A673 (cell line): ENCODE results near the gene MEGF10.

Experiments
- CTCF ChIP-seq: fragments of 300-800, 200-600 bp; sonication (generic); conservative IDR thresholded peaks from 2 replicates; pipeline ENCODE4 v1.5.1; 2017; ENCODE audit warnings: low read depth, mild to moderate bottlenecking, antibody characterized with exemption, low read length, moderate library complexity, mixed read lengths
- EZH2 ChIP-seq: fragments of 200-600 bp; sonication (generic); IDR thresholded peaks from 2 replicates; pipeline ENCODE4 v1.6.1; 2017; ENCODE audit warnings: borderline replicate concordance, low read depth, mild to moderate bottlenecking, mixed read lengths, antibody characterized with exemption, low read length; ENCODE audit not compliant: poor library complexity, severe bottlenecking

GRCh38 chr5:127498548-127498947, 208.0 kb downstream of the MEGF10 start:
- TF ChIP-seq CTCF: no peak
- TF ChIP-seq EZH2: no peak
